SK-N-MC (cell line): ENCODE results near the gene IMPG2.

Experiments used
- EZH2 ChIP-seq: fragments of 200-600 bp; sonication (generic); IDR thresholded peaks from one replicate; pipeline ENCODE4 v1.6.1; 2017; ENCODE audit warnings: antibody characterized with exemption
- FOXP2 ChIP-seq: optimal IDR thresholded peaks from 2 replicates; pipeline ENCODE3; 2011; ENCODE audit warnings: mild to moderate bottlenecking, moderate library complexity; ENCODE audit not compliant: insufficient read depth; ENCODE audit errors: extremely low read length, control extremely low read depth
- POLR2AphosphoS5 ChIP-seq: IDR thresholded peaks from 2 replicates; pipeline ENCODE4 v1.6.1; 2012; ENCODE audit warnings: mild to moderate bottlenecking, low read depth, low read length, borderline replicate concordance

DNA sequence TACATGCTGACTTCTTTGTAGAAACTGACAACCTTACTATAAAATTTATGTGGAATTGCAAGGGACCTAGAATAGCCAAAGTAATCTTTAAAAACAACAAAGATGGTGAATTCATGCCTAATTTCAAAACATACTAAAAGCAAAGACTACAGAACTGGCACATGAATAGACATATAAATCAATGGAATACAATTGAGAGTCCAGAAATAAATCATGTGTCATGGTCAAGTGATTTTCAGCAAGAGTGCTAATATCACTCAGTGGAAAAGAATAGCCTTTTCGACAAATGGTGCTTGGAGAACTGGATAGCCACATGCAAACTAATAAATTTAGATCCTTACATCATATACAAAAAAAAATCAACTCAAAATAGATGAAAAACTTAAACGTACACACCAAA is 8.7 kb downstream of the IMPG2 start:
- no peak for TF ChIP-seq POLR2AphosphoS5
- TF ChIP-seq EZH2: no peak
- no peak for TF ChIP-seq FOXP2
